NT2/D1 (cell line): ENCODE results near the gene LAMA5.

Experiments used
- DNase-seq: peaks from one replicate; pipeline ENCODE4 v3.0.0-alpha.2; 2011; ENCODE audit warnings: low read depth, low spot score
- H3K27me3 ChIP-seq: 2 replicates; pipeline ENCODE4 v1.6.0; 2011; ENCODE audit warnings: mild to moderate bottlenecking; ENCODE audit not compliant: insufficient read length, insufficient read depth
- H3K36me3 ChIP-seq: 2 replicates; pipeline ENCODE4 v1.6.1; 2011; ENCODE audit warnings: mild to moderate bottlenecking, low read length, mixed read lengths; ENCODE audit not compliant: insufficient read depth, insufficient read length
- H3K4me1 ChIP-seq: 2 replicates; pipeline ENCODE4 v1.5.1; 2011; ENCODE audit not compliant: insufficient read depth, insufficient read length
- H3K4me3 ChIP-seq: 2 replicates; pipeline ENCODE4 v1.5.1; 2011; ENCODE audit warnings: low read depth; ENCODE audit not compliant: insufficient read length
- H3K9ac ChIP-seq: 2 replicates; pipeline ENCODE4 v1.6.0; 2011; ENCODE audit warnings: low read depth; ENCODE audit not compliant: insufficient read length
- H3K9me3 ChIP-seq: 2 replicates; pipeline ENCODE4 v1.5.1; 2011; ENCODE audit warnings: mild to moderate bottlenecking, low read length; ENCODE audit not compliant: insufficient read depth
- SUZ12 ChIP-seq: IDR thresholded peaks from 2 replicates; pipeline ENCODE4 v1.6.1; 2011; ENCODE audit not compliant: insufficient read length, insufficient read depth; ENCODE audit errors: extremely low read depth
- YY1 ChIP-seq: IDR thresholded peaks from 2 replicates; pipeline ENCODE4 v1.6.1; 2011; ENCODE audit not compliant: insufficient read length, insufficient read depth
- ZNF274 ChIP-seq: IDR thresholded peaks from 2 replicates; pipeline ENCODE4 v1.6.1; 2011; ENCODE audit warnings: mild to moderate bottlenecking, low read depth, low read length

LAMA5 gene

GRCh38 chr20:62403331-62403730, 36.2 kb upstream of the LAMA5 start:
- Histone ChIP-seq H3K27me3 (peaks cover 8% of the 10 kb centered on the region), H3K9me3 (no peaks in the 10 kb centered on the region), H3K36me3 (peaks cover 21% of the 10 kb centered on the region), H3K4me1 (peaks cover 27% of the 10 kb centered on the region), H3K9ac (no peak overlapping the region), H3K4me3 (no peak overlapping the region)
- no peak for DNase-seq
- TF ChIP-seq SUZ12 (no peak), ZNF274 (no peak), YY1 (no peak)

- DNase-seq, result no peak
- peaks cover 22% of the 10 kb centered on the region for H3K4me1 ChIP-seq
Observed at GRCh38 chr20:62402456-62403150, 35.5 kb upstream of the LAMA5 start.

GRCh38 chr20:62401331-62401779, 34.2 kb upstream of the LAMA5 start:
- Histone ChIP-seq H3K36me3 (peaks cover 28% of the 10 kb centered on the region), H3K27me3 (no peaks in the 10 kb centered on the region), H3K4me1 (peaks cover 17% of the 10 kb centered on the region), H3K4me3 (no peak overlapping the region), H3K9me3 (no peaks in the 10 kb centered on the region), H3K9ac (no peak overlapping the region)
- TF ChIP-seq YY1 (no peak), ZNF274 (no peak), SUZ12 (no peak)
- DNase-seq, result no peak

More at GRCh38 chr20:62402456-62403150, 35.5 kb upstream of the LAMA5 start:
- H3K27me3 ChIP-seq, result peaks cover under 1% of the 10 kb centered on the region
- no peaks in the 10 kb centered on the region for H3K9me3 ChIP-seq
- peaks cover 22% of the 10 kb centered on the region for H3K36me3 ChIP-seq
- TF ChIP-seq ZNF274 (no peak), SUZ12 (no peak), YY1 (no peak)
- H3K9ac ChIP-seq, result no peak overlapping the region
- no peak overlapping the region for H3K4me3 ChIP-seq

GRCh38 chr20:62400541-62400940, 33.4 kb upstream of the LAMA5 start:
- no peak overlapping the region for H3K9ac ChIP-seq
- no peak for DNase-seq

GRCh38 chr20:62400021-62400420, 32.9 kb upstream of the LAMA5 start:
- no peak overlapping the region for H3K9ac ChIP-seq
- no peaks in the 10 kb centered on the region for H3K27me3 ChIP-seq
- peaks cover 36% of the 10 kb centered on the region for H3K36me3 ChIP-seq
- H3K4me3 ChIP-seq, result no peak overlapping the region
- H3K9me3 ChIP-seq, result no peaks in the 10 kb centered on the region
- no peak for TF ChIP-seq YY1
- TF ChIP-seq SUZ12, result no peak
- TF ChIP-seq ZNF274, result no peak
- peaks cover 7% of the 10 kb centered on the region for H3K4me1 ChIP-seq
- DNase-seq, result no peak

More at GRCh38 chr20:62400541-62400940, 33.4 kb upstream of the LAMA5 start:
- TF ChIP-seq ZNF274 (no peak), SUZ12 (no peak), YY1 (no peak)
- Histone ChIP-seq H3K9me3 (no peaks in the 10 kb centered on the region), H3K4me3 (no peak overlapping the region), H3K36me3 (peaks cover 32% of the 10 kb centered on the region), H3K27me3 (no peaks in the 10 kb centered on the region), H3K4me1 (peaks cover 9% of the 10 kb centered on the region)

DNA sequence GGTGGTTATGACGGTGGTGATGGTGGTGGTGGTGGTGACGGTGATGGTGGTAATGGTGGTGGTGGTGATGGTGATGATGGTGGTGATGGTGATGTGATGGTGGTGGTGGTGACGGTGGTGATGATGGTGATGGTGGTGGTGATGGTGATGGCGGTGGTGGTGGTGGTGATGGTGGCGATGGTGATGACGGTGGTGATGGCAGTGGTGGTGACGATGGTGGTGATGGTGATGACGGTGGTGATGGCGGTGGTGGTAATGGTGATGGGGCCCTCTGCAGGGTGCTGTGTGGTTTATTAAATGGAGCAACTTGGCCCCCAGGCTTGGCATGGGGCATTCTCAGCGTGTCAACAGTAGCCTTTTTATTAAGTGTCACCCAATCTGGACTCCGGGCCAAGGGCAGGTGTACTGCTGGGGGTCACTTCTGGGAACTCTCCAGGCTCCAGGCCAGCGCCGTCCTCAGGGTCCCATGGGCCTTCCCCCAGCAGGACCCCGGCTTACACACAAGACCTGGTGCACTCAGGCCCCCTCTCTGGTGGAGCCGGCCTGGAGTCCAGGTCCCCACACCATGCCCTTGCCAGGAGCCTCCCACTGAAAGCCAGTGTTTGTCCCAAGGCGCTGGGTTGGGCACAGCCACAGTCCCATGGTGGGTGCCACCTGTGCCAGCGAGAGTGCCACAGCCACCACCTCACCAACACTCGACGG, 31.2 kb upstream of the LAMA5 start:
- Histone ChIP-seq H3K36me3 (peaks cover 52% of the 10 kb centered on the region), H3K27me3 (no peaks in the 10 kb centered on the region), H3K9me3 (no peaks in the 10 kb centered on the region), H3K4me1 (peaks cover 4% of the 10 kb centered on the region), H3K4me3 (no peak overlapping the region), H3K9ac (no peak overlapping the region)
- TF ChIP-seq YY1 (no peak), ZNF274 (no peak), SUZ12 (no peak)
- no peak for DNase-seq

DNA sequence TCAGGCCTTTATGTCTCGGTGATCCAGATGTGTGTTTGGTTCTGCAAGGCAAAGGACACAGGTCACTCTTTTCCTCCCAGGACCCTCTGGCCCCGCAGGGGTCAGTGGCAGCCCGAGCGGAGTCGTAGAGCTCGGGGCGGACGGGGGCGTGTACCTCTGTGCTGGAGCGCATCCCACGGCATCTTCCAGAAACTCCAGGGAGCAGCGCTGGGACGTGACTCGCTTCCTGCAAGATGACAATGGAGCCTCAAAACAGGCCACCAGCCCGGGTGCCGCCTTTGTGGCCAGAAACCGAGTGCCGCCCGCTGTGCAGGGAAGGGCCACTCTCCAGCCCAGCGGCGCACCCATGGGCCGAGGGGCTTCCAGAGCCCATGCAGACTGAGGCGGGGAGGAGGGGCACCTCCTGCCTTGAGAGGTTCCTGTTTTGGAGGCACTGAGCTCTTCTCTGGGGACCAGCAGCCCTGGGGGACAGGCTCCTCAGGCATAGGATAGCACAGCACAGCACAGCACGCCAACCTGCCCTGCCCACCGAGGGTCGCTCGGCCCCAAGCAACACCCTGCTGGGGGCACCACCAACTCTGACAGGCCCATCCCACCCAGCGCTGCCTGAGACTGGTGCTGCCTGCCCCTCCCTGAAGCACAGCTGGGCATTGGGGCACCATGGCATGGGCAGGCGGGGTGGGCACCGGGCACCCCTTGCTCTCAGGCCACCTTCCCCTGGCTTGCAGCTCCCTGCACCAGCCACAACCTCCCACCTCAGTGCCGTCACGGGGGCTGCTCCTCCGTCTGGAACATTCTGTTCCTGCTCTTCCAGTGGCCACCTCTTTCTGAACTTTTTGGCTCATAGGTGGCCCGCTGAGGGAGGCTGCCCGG, 29.5 kb upstream of the LAMA5 start:
- Histone ChIP-seq H3K27me3 (no peaks in the 10 kb centered on the region), H3K4me3 (no peak overlapping the region), H3K4me1 (no peaks in the 10 kb centered on the region), H3K36me3 (peaks cover 56% of the 10 kb centered on the region), H3K9me3 (no peaks in the 10 kb centered on the region), H3K9ac (no peak overlapping the region)
- DNase-seq, result no peak
- TF ChIP-seq SUZ12 (no peak), ZNF274 (no peak), YY1 (no peak)
